CD4-positive, alpha-beta T cell (primary cell): ENCODE measurements around the gene UVSSA. TPM values are rescaled to one million over a fixed set of nuclear protein-coding genes. Genes with fewer than 3 reads are reported as not detected.

Experiments
- ATAC-seq: fragments of 200-7000 bp; cut with Tn5 transposase; one replicate; pipeline ENCODE4 v1.10.0; 2022; ENCODE audit warnings: mild to moderate bottlenecking; ENCODE audit not compliant: poor library complexity
- CTCF ChIA-PET: fragments of 350-600 bp; sonication (Branson Sonifier 250); formaldehyde crosslinking; loops from one replicate; lab custom pipeline; 2021; ENCODE audit warnings: antibody characterized with exemption, inconsistent platforms; lab: Charles Lee
- POLR2A ChIA-PET: fragments of 350-600 bp; sonication (Branson Sonifier 250); formaldehyde crosslinking; loops from one replicate; lab custom pipeline; 2021; ENCODE audit warnings: antibody characterized with exemption, inconsistent platforms; lab: Charles Lee
- DNase-seq, 14 experiments: peaks; one replicate each; pipeline ENCODE4 v3.0.0-alpha.2; 2013 to 2020; ENCODE audit warnings: mixed read lengths in 2 of 14
- H3K27ac ChIP-seq, 2 donors: one replicate each; pipeline versions ENCODE4 v1.5.1 to v1.7.0; 2013; ENCODE audit warnings: low read length in 2 of 2, low read depth in 1 of 2, mild to moderate bottlenecking in 1 of 2
- H3K27me3 ChIP-seq, 2 experiments: 1 replicate in 1 of 2; 2 replicates in 1 of 2; pipeline versions ENCODE4 v1.6.1 to v1.7.0; 2013; ENCODE audit warnings: low read length in 2 of 2, control low read depth in 1 of 2, mild to moderate bottlenecking in 1 of 2, moderate library complexity in 1 of 2; ENCODE audit not compliant: insufficient read depth in 2 of 2, control insufficient read depth in 1 of 2
- H3K36me3 ChIP-seq: one replicate; pipeline ENCODE4 v1.6.1; 2013; ENCODE audit warnings: low read length, control low read depth; ENCODE audit not compliant: insufficient read depth
- H3K4me1 ChIP-seq: one replicate; pipeline ENCODE4 v1.6.1; 2013; ENCODE audit warnings: low read length, control low read depth; ENCODE audit not compliant: insufficient read depth
- H3K4me3 ChIP-seq: one replicate; pipeline ENCODE4 v1.5.1; 2013; ENCODE audit warnings: mild to moderate bottlenecking, low read length, moderate library complexity
- H3K9me3 ChIP-seq, 2 experiments: 1 replicate in 1 of 2; 2 replicates in 1 of 2; pipeline versions ENCODE4 v1.6.1 to v1.7.0; 2013; ENCODE audit warnings: low read length in 2 of 2, mild to moderate bottlenecking in 2 of 2, control low read depth in 1 of 2, moderate library complexity in 1 of 2; ENCODE audit not compliant: control insufficient read depth in 1 of 2, insufficient read depth in 1 of 2
- H3K27ac Mint-ChIP-seq: one replicate; pipeline ENCODE4 v1.8.0; 2020; ENCODE audit warnings: mixed read lengths
- H3K27me3 Mint-ChIP-seq: one replicate; pipeline ENCODE4 v1.8.0; 2021; ENCODE audit warnings: mixed read lengths
- H3K36me3 Mint-ChIP-seq: one replicate; pipeline ENCODE4 v1.8.0; 2021; ENCODE audit warnings: low read depth, mixed read lengths
- H3K4me1 Mint-ChIP-seq: one replicate; pipeline ENCODE4 v1.8.0; 2021; ENCODE audit warnings: low read depth, mixed read lengths
- H3K4me3 Mint-ChIP-seq: one replicate; pipeline ENCODE4 v1.8.0; 2020; ENCODE audit warnings: mild to moderate bottlenecking, mixed read lengths
- H3K9me3 Mint-ChIP-seq: one replicate; pipeline ENCODE4 v1.8.0; 2020; ENCODE audit warnings: mixed read lengths
- CTCF ChIP-seq: fragments of 200-600 bp; IDR thresholded peaks from one replicate; pipeline ENCODE4 v1.8.0; 2022; ENCODE audit warnings: antibody characterized with exemption, mild to moderate bottlenecking
- intact Hi-C, 2 experiments: fragments of 100-400 bp; cut with DNase I in 1 of 2; cut with micrococcal nuclease in 1 of 2; formaldehyde crosslinking; loops; one replicate each; pipeline versions ENCODE4 v1.15.1 to v1.9.0; 2023 to 2025; cut with DNase I, micrococcal nuclease
- total RNA-seq, 174 experiments: library from RNA in 2 of 174; stranded (reverse) in 2 of 174; gene quantifications; one replicate each; pipeline ENCODE4 v1.2.3 and lab custom pipeline; 2021 to 2026

Gene UVSSA
- total RNA-seq, 2 experiments from 2014 or later: 31.1 to 33.1 TPM

- Mint-ChIP-seq H3K27ac (no peak overlapping the region), H3K36me3 (peaks cover 15% of the 10 kb centered on the region), H3K4me1 (no peaks in the 10 kb centered on the region), H3K4me3 (no peak overlapping the region), H3K9me3 (no peaks in the 10 kb centered on the region), H3K27me3 (no peaks in the 10 kb centered on the region)
- no peak for TF ChIP-seq CTCF
- H3K4me3 ChIP-seq: no peak overlapping the region
- ChIA-PET POLR2A (no interaction called here), CTCF (no interaction called here)
- no peaks in the 10 kb centered on the region for H3K27me3 ChIP-seq
- H3K4me1 ChIP-seq: peaks cover 6% of the 10 kb centered on the region
- no peak overlapping the region for H3K27ac ChIP-seq
- intact Hi-C loops: no loop called here
- no peaks in the 10 kb centered on the region for H3K9me3 ChIP-seq
- no peak for ATAC-seq
- DNase-seq: no peak
- peaks cover 35% of the 10 kb centered on the region for H3K36me3 ChIP-seq
Observed at GRCh38 chr4:1359976-1360375, 13.0 kb downstream of the UVSSA start.

GRCh38 chr4:1360423-1361283 lies 13.6 kb downstream of the UVSSA start:
- CTCF ChIA-PET: no interaction called here
- intact Hi-C loops: no loop called here
- H3K4me1 Mint-ChIP-seq: no peaks in the 10 kb centered on the region
- H3K4me3 Mint-ChIP-seq: no peak overlapping the region
- POLR2A ChIA-PET: no interaction called here
- Histone ChIP-seq H3K36me3 (peaks cover 32% of the 10 kb centered on the region), H3K27me3 (no peaks in the 10 kb centered on the region), H3K9me3 (no peaks in the 10 kb centered on the region), H3K4me1 (peaks cover 6% of the 10 kb centered on the region), H3K27ac (no peak overlapping the region), H3K4me3 (no peak overlapping the region)
- H3K27me3 Mint-ChIP-seq: no peaks in the 10 kb centered on the region
- H3K36me3 Mint-ChIP-seq: peaks cover 15% of the 10 kb centered on the region
- H3K9me3 Mint-ChIP-seq: no peaks in the 10 kb centered on the region
- DNase-seq: no peak
- H3K27ac Mint-ChIP-seq: no peak overlapping the region
- no peak for ATAC-seq
- no peak for TF ChIP-seq CTCF

GRCh38 chr4:1361431-1361830 lies 14.4 kb downstream of the UVSSA start:
- Mint-ChIP-seq H3K9me3 (no peaks in the 10 kb centered on the region), H3K27me3 (no peaks in the 10 kb centered on the region), H3K4me1 (no peaks in the 10 kb centered on the region), H3K27ac (no peak overlapping the region), H3K4me3 (no peak overlapping the region), H3K36me3 (peaks cover 12% of the 10 kb centered on the region)
- Histone ChIP-seq H3K4me1 (no peaks in the 10 kb centered on the region), H3K4me3 (no peak overlapping the region), H3K27ac (no peak overlapping the region), H3K9me3 (no peaks in the 10 kb centered on the region), H3K27me3 (no peaks in the 10 kb centered on the region), H3K36me3 (peaks cover 27% of the 10 kb centered on the region)
- no peak for TF ChIP-seq CTCF
- ATAC-seq (no peak), DNase-seq (no peak)
- ChIA-PET POLR2A (no interaction called here), CTCF (no interaction called here)
- intact Hi-C loops: no loop called here
